ENCODE results near the gene DCUN1D4.
"Not testable (repeated sequence)": the region's sequence is repeated elsewhere in the genome, so short reads cannot be mapped to it uniquely, and the experiment has no call there.

DCUN1D4 gene

GRCh38 chr4:51855270-51855669 lies 12.3 kb downstream of the DCUN1D4 start:
- DNase-seq (ENCODE audit: low read depth): no peak

- no peak for DNase-seq (ENCODE audit: low read depth)
These were observed 12.8 kb downstream of the DCUN1D4 start for GRCh38 chr4:51855751-51856150.

GRCh38 chr4:51858605-51859202 lies 15.8 kb downstream of the DCUN1D4 start:
- no peak for DNase-seq (ENCODE audit: low read depth)

- no peak for DNase-seq (ENCODE audit: low read depth)
These were observed 16.6 kb downstream of the DCUN1D4 start for GRCh38 chr4:51859476-51860031.

- no peak for DNase-seq (ENCODE audit: low read depth)
These were observed 19.2 kb downstream of the DCUN1D4 start for GRCh38 chr4:51862199-51862598.

GRCh38 chr4:51862781-51863180 lies 19.8 kb downstream of the DCUN1D4 start:
- no peak for DNase-seq (ENCODE audit: low read depth)

- no peak for DNase-seq (ENCODE audit: low read depth)
These were observed 22.8 kb downstream of the DCUN1D4 start for GRCh38 chr4:51865717-51866116.

GRCh38 chr4:51866835-51867234 lies 23.9 kb downstream of the DCUN1D4 start:
- no peak for DNase-seq (ENCODE audit: low read depth)

GRCh38 chr4:51867689-51868448 lies 24.9 kb downstream of the DCUN1D4 start:
- no peak for DNase-seq (ENCODE audit: low read depth)

GRCh38 chr4:51868449-51868847 lies 25.5 kb downstream of the DCUN1D4 start:
- DNase-seq (ENCODE audit: low read depth): no peak

GRCh38 chr4:51870441-51871188 lies 27.7 kb downstream of the DCUN1D4 start:
- DNase-seq (ENCODE audit: low read depth): no peak

- DNase-seq (ENCODE audit: low read depth): no peak
These were observed 29.5 kb downstream of the DCUN1D4 start for GRCh38 chr4:51872283-51872997.

GRCh38 chr4:51874551-51874950 lies 31.6 kb downstream of the DCUN1D4 start:
- DNase-seq (ENCODE audit: low read depth): no peak

- no peak for DNase-seq (ENCODE audit: low read depth)
These were observed 35.5 kb downstream of the DCUN1D4 start for GRCh38 chr4:51878431-51878830.

- no peak for DNase-seq (ENCODE audit: low read depth)
These were observed 37.3 kb downstream of the DCUN1D4 start for GRCh38 chr4:51880016-51880915.

GRCh38 chr4:51884055-51884454 lies 41.1 kb downstream of the DCUN1D4 start:
- no peak for DNase-seq (ENCODE audit: low read depth)

GRCh38 chr4:51884606-51885005 lies 41.7 kb downstream of the DCUN1D4 start:
- no peak for DNase-seq (ENCODE audit: low read depth)

- DNase-seq (ENCODE audit: low read depth): no peak
These were observed 42.4 kb downstream of the DCUN1D4 start for GRCh38 chr4:51885363-51885762.

GRCh38 chr4:51890760-51891159 lies 47.8 kb downstream of the DCUN1D4 start:
- no peak for DNase-seq (ENCODE audit: low read depth)

GRCh38 chr4:51893402-51893801 lies 50.4 kb downstream of the DCUN1D4 start:
- DNase-seq (ENCODE audit: low read depth): not testable (repeated sequence)

- DNase-seq (ENCODE audit: low read depth): no peak
These were observed 51.2 kb downstream of the DCUN1D4 start for GRCh38 chr4:51894059-51894645.
